Vagina (tissue), 2 donors: ENCODE measurements around the gene RNU1-2.
"Not testable (repeated sequence)": the region's sequence is repeated elsewhere in the genome, so short reads cannot be mapped to it uniquely, and the experiment has no call there.

Experiments used
- POLR2A ChIP-seq, 2 donors: fragments of 450-650 bp; IDR thresholded peaks; one replicate each; pipeline ENCODE4 v1.6.1; 2017; ENCODE audit warnings: antibody characterized with exemption in 2 of 2, mild to moderate bottlenecking in 2 of 2, moderate library complexity in 2 of 2
- POLR2AphosphoS5 ChIP-seq, 2 donors: sonication (generic); formaldehyde crosslinking; IDR thresholded peaks; one replicate each; pipeline ENCODE4 v1.9.0; 2017; ENCODE audit warnings: antibody characterized with exemption in 2 of 2, mild to moderate bottlenecking in 2 of 2, low read depth in 1 of 2; ENCODE audit not compliant: insufficient read depth in 1 of 2
- TF ChIP-seq, protein P1 (sequence below), 3 experiments: fragments of 450-650 bp in 2 of 3; fragments of 200-600 bp in 1 of 3; sonication (generic) in 1 of 3; IDR thresholded peaks; one replicate each; pipeline ENCODE4 v1.5.1; 2017 to 2019; ENCODE audit warnings: antibody characterized with exemption in 3 of 3, mild to moderate bottlenecking in 2 of 3, moderate library complexity in 2 of 3

DNA sequence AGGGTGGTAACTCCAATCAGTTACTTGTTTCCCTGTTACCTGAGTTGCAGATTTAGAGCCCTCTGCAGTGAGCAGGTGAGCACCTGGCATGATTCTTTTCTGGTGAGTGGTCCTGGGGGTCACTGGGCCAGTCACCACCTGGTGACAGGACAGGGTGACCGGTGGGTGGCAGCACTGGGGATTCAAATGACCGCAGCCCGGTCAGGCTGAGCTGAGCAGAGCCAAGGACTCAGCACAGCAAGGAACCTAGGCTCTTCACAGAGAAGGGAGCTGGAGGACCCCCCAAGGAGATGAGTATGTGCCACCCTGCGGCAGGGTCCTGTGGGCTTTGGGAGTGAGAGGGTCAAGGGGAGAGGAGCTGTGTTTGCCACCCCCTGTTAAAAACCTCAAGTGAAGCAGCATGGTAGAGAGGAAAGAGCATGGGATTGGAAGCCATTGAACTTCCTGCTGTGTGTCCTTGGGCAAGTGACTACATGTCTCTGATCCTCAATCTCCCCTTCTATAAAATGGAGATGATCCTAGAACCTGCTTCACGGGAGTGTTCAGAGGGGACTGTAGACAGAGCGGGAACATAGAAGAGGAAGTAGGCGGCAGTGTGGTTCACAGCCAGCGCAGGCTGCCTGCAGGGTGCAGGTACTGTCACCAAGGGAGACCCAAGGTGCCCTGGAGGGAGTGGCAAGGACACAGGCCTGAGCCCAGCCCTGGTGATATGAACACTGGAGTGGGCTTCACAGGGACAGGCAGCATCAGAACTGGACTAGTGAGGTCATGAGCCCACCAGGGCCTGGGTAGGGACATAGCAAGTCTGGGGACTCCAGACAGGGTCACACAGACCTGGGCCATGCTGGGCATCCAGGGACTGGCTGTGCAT, 16.3 kb downstream of the RNU1-2 start:
- TF ChIP-seq, protein P1, sequence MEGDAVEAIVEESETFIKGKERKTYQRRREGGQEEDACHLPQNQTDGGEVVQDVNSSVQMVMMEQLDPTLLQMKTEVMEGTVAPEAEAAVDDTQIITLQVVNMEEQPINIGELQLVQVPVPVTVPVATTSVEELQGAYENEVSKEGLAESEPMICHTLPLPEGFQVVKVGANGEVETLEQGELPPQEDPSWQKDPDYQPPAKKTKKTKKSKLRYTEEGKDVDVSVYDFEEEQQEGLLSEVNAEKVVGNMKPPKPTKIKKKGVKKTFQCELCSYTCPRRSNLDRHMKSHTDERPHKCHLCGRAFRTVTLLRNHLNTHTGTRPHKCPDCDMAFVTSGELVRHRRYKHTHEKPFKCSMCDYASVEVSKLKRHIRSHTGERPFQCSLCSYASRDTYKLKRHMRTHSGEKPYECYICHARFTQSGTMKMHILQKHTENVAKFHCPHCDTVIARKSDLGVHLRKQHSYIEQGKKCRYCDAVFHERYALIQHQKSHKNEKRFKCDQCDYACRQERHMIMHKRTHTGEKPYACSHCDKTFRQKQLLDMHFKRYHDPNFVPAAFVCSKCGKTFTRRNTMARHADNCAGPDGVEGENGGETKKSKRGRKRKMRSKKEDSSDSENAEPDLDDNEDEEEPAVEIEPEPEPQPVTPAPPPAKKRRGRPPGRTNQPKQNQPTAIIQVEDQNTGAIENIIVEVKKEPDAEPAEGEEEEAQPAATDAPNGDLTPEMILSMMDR (IDR thresholded peaks at IDR 0.05), result not testable (repeated sequence)
- TF ChIP-seq POLR2A (IDR thresholded peaks at IDR 0.05); POLR2AphosphoS5 (IDR thresholded peaks at IDR 0.05; ENCODE audit: insufficient read depth in 1 of 2, low read depth in 1 of 2): not testable (repeated sequence)
